Naive B cell (primary cell): ENCODE data around the gene HSPA1A. TPM values are rescaled to one million over a fixed set of nuclear protein-coding genes. Genes with fewer than 3 reads are reported as not detected.
"Not testable (repeated sequence)": the region's sequence is repeated elsewhere in the genome, so short reads cannot be mapped to it uniquely, and the experiment has no call there.

ENCODE experiments used
- ATAC-seq, 2 donors: fragments of 150-1000 bp; cut with Tn5 transposase; 2 replicates each; pipeline ENCODE4 v1.10.0; 2021; ENCODE audit warnings: low read depth in 2 of 2, mild to moderate bottlenecking in 2 of 2, moderate library complexity in 2 of 2
- DNase-seq: peaks from one replicate; pipeline ENCODE4 v3.0.0; 2022
- H3K27ac Mint-ChIP-seq, 6 donors: one replicate each; pipeline ENCODE4 v1.8.0; 2020 to 2022; ENCODE audit warnings: mild to moderate bottlenecking in 6 of 6, mixed read lengths in 6 of 6, moderate library complexity in 5 of 6, inconsistent platforms in 2 of 6
- H3K27me3 Mint-ChIP-seq, 3 donors: one replicate each; pipeline ENCODE4 v1.8.0; 2021 to 2022; ENCODE audit warnings: mixed read lengths in 3 of 3, mild to moderate bottlenecking in 1 of 3
- H3K36me3 Mint-ChIP-seq, 2 donors: one replicate each; pipeline ENCODE4 v1.8.0; 2020 to 2022; ENCODE audit warnings: mixed read lengths in 2 of 2, inconsistent platforms in 1 of 2, mild to moderate bottlenecking in 1 of 2
- H3K4me1 Mint-ChIP-seq, 3 donors: one replicate each; pipeline ENCODE4 v1.8.0; 2020 to 2022; ENCODE audit warnings: mixed read lengths in 3 of 3, inconsistent platforms in 1 of 3, mild to moderate bottlenecking in 1 of 3, moderate library complexity in 1 of 3
- H3K4me3 Mint-ChIP-seq, 8 donors: one replicate each; pipeline ENCODE4 v1.8.0; 2020 to 2022; ENCODE audit warnings: mild to moderate bottlenecking in 8 of 8, mixed read lengths in 8 of 8, moderate library complexity in 8 of 8, inconsistent platforms in 2 of 8
- H3K9me3 Mint-ChIP-seq, 7 donors: one replicate each; pipeline ENCODE4 v1.8.0; 2020 to 2022; ENCODE audit warnings: mixed read lengths in 7 of 7, mild to moderate bottlenecking in 5 of 7, inconsistent platforms in 2 of 7, moderate library complexity in 1 of 7
- polyA plus RNA-seq, 6 donors: library from polyadenylated mRNA; unstranded; fragments of 300-500 nt; fragmentation: Illumina TruSeq; gene quantifications; one replicate each; pipeline ENCODE4 v1.2.3, GENCODE V29; 2021; ENCODE audit warnings: low read depth in 6 of 6

HSPA1A gene
- polyA plus RNA-seq, 6 donors from 2014 or later = 0.23 to 12.1 (median 7.9) TPM

DNA sequence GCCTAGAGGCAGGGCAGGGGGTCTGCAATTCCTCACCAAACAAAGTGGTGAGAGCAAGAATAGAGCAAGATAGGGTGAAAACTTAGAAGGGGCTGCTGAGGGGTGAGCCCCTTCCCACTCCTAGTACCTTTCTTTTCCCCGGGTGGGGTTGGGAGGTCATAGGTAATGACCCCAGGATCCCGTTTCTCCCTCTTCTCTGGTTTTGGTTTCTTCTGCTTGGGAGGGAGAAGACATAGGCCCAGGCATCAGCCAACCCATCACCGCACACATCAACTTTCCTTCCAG, 23.3 kb upstream of the HSPA1A start:
- H3K36me3 Mint-ChIP-seq = peaks cover 9 to 15% of the 10 kb centered on the region in 2 donors
- H3K4me3 Mint-ChIP-seq = peak overlapping the region in 2 of 8 donors; percentile 5 to 84
- ATAC-seq (no peak), DNase-seq (no peak)
- peaks cover 35 to 70% (median 65%) of the 10 kb centered on the region in 3 donors for H3K4me1 Mint-ChIP-seq
- peak overlapping the region in 3 of 6 donors; percentile 33 to 85 (median 56) for H3K27ac Mint-ChIP-seq
- H3K27me3 Mint-ChIP-seq = no peaks in the 10 kb centered on the region
- H3K9me3 Mint-ChIP-seq = no peaks in the 10 kb centered on the region

DNA sequence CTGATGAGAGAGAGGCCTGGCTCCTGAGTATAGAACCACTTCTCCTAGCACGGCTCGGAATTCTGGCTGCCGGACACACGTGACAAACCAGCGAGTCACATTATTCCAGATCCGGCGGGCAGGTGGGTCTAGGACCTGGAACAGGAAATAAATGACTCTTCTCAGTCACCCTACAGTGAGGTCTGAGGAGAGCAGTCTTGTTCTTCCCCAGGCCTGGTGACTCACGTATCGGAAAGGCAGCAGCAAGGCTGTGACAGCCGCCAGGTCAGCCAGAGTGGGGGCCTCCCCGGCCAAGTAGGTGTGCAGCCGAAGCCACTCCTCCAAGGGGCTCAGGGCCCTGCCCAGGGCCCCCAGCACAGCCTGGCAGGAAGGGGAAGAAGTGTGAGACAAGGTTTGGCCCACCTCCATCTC, 22.6 kb upstream of the HSPA1A start:
- ATAC-seq (no peak), DNase-seq (no peak)
- peaks cover 41 to 74% (median 72%) of the 10 kb centered on the region in 3 donors for H3K4me1 Mint-ChIP-seq
- peak overlapping the region in 1 of 6 donors; percentile 57 for H3K27ac Mint-ChIP-seq
- H3K36me3 Mint-ChIP-seq = peaks cover 9 to 15% of the 10 kb centered on the region in 2 donors
- no peaks in the 10 kb centered on the region for H3K27me3 Mint-ChIP-seq
- H3K9me3 Mint-ChIP-seq = no peaks in the 10 kb centered on the region
- H3K4me3 Mint-ChIP-seq = peak overlapping the region in 2 of 8 donors; percentile 46 to 59

DNA sequence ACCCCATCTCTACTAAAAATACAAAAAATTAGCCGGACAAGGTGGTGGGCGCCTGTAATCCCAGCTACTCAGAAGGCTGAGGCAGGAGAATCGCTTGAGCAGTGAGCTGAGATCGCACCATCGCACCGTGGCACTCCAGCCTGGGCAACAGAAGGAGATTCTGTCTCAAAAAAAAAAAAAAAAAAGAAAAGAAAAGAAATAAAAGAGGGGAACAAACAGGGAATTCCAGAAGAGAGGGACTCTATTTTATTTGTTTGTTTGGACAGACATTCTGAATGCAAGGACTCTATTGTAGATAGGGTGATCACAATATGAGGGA, 21.5 kb upstream of the HSPA1A start:
- peaks cover 42 to 80% (median 77%) of the 10 kb centered on the region in 3 donors for H3K4me1 Mint-ChIP-seq
- H3K27ac Mint-ChIP-seq = peak overlapping the region in 5 of 6 donors; percentile 15 to 97 (median 88)
- DNase-seq, H3K9me3 Mint-ChIP-seq, H3K27me3 Mint-ChIP-seq, ATAC-seq: not testable (repeated sequence)
- H3K36me3 Mint-ChIP-seq = peaks cover 9 to 15% of the 10 kb centered on the region in 2 donors
- peak overlapping the region in 6 of 8 donors; percentile 80 to 99 (median 96) for H3K4me3 Mint-ChIP-seq

DNA sequence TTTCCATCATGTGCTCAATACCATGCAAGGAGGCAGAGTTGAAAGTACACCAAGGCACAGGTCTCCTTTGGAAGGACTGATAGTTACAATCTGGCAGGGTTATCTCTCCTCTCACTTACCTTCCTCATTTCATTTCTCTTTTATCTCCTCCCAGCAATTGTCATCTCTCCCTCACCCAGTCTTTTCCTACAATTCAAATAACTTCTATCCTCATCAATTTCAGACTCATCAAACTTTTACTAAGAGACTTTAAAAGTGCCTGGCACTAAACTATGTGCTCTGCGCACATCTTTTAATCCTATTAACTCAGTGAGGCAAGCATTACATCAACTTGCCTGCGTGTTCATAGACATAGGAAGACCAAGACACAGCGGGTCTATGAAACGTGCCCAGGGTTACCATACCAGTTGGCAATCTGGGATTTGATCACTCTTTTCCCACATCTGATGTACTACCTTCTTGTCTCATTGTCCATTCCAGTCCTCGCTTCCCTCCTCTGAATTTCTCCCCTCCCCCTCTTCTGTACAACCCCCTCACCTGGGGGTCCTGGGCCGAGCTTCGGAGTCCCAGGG, 21.0 kb upstream of the HSPA1A start:
- ATAC-seq = no peak
- Mint-ChIP-seq H3K36me3 (peaks cover 9 to 15% of the 10 kb centered on the region in 2 donors), H3K27ac (peak overlapping the region; percentile 3 to 97 (median 66)), H3K4me1 (peaks cover 40 to 75% (median 73%) of the 10 kb centered on the region in 3 donors), H3K27me3 (no peaks in the 10 kb centered on the region), H3K9me3 (no peaks in the 10 kb centered on the region), H3K4me3 (peak overlapping the region; percentile 80 to 99 (median 96))
- no peak for DNase-seq

DNA sequence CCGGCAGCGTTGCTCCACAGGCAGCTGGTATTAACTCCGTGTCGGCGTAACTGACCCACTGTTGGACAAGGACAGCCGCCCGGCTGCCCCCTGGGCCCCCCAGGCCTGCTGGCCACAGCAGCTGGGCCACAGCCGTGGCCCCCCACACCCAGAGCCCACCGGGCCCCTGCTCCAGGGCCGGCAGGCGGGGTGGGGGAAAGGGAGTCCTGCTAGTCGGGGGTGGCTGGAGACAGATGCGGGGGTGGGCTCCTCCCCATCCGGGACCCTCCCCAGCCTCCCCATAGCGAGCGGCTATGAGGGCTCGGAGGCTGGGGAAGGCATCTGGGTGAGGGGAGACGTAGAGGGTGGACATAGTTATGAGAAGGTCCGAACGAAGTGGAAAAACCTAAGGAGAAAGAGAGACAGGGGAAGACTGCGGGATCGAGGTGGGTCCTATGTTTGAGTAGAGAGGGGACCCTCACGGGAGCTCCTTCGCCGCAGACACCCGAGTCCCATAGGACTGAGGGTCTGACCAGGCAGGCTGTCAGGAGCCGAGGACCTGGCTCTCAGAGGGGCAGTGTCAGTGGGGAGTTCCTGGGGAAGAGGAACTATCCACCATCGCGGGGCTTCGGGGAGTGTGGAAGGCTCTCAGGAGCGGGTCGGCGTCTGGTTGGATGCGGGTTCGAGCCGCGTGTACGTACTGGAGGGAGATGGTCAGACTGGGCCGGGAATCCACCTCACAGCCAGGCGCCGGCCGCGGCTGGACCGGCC, 20.3 kb upstream of the HSPA1A start:
- peak overlapping the region; percentile 93 to 99 (median 96) for H3K4me3 Mint-ChIP-seq
- DNase-seq = no peak
- no peaks in the 10 kb centered on the region for H3K9me3 Mint-ChIP-seq
- ATAC-seq = peak; percentile 11 to 18
- H3K27me3 Mint-ChIP-seq = no peaks in the 10 kb centered on the region
- H3K4me1 Mint-ChIP-seq = peaks cover 37 to 69% (median 68%) of the 10 kb centered on the region in 3 donors
- H3K36me3 Mint-ChIP-seq = peaks cover 9 to 15% of the 10 kb centered on the region in 2 donors
- peak overlapping the region; percentile 97 to 99 (median 98) for H3K27ac Mint-ChIP-seq

DNA sequence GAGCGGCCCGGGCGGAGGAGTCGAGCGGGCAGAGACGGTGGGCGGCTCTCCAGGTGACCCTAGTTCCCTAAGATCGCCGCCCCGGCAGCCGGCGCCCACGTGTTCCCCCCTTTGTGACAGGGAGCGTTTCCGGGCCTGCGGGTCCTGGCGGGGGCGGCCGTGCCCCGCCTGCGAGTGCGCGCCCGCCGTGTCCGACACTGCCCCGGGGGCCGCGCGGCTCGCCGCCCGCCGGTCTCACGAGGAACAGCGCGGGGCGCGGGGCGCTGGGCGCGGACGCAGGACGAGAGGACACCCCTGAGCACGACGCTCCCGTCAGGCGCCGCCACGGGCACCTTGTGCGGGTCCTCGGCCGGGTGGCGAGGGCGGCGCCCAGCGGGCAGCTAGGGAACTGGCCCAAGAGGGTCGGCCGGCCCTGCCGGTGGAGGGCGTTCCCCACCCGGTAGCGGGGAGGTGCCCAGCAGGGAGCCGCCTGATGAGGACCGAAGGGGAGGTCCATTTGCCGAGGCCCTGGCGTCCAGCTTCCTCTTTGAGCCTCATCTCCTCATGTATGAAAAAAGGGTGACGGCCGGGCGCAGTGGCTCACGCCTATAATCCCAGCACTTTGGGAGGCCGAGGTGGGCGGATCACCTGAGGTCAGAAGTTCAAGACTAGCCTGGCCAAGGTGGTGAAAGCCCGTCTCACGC, 19.6 kb upstream of the HSPA1A start, which contains the start of gene VARS1:
VARS1 (minus strand) TSS at position 137 of the 683 bp plus-strand sequence. CDS start 535 bp downstream, outside the sequence.
- peaks cover 32 to 64% (median 62%) of the 10 kb centered on the region in 3 donors for H3K4me1 Mint-ChIP-seq

DNA sequence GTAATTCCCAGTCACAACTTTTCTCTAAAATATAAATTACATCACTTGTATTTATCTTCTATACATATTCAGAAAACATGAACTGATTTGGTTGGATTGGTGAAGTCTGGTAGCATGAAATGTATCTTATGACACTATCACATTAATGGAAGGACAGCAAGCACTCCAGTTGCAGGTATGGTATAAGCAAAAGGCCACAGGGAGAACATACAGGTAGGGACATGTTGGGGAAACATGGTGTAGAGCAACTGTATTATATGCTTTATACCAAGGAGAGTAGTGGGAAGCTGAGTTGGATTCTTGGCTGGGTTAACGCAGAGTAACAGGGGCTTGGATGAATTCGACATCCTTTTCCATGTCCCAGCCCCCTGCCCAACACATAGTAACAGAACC, 18.4 kb upstream of the HSPA1A start:
- H3K9me3 Mint-ChIP-seq = no peaks in the 10 kb centered on the region
- peak overlapping the region in 5 of 6 donors; percentile 61 to 98 (median 87) for H3K27ac Mint-ChIP-seq

More for the DNA sequence above, 19.6 kb upstream of the HSPA1A start, which contains the start of gene VARS1:
- Mint-ChIP-seq H3K36me3 (peaks cover 6 to 10% of the 10 kb centered on the region in 2 donors), H3K27ac (peak within 1 kb of the TSS; percentile 97 to 99 (median 98)), H3K27me3 (no peaks in the 10 kb centered on the region), H3K4me3 (peak within 1 kb of the TSS; percentile 93 to 99 (median 96)), H3K9me3 (no peaks in the 10 kb centered on the region)
- ATAC-seq (peak; percentile 80 to 81), DNase-seq (peak; percentile 88)

DNA sequence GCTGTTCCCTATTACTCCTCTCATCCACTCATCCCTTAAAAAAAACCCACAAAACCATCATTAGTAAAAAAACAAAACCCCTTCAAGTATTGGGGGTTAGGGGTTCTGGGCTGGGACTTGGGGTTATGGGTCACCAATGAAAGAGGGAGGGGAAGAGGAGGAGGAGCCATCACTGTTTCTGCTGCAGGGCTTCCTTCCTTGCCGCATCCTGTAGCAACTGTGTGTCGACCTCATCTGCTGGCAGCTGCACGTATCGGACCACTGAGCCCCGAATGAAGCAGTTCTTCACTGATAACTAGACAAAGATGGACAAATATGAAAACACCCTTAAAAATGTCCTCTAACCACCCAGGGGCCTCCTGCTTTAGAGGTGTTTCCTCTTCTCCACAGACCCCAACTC, 17.8 kb upstream of the HSPA1A start:
- peak; percentile 50 for DNase-seq
- ATAC-seq = peak; percentile 52 to 55
- Mint-ChIP-seq H3K27ac (peak overlapping the region; percentile 61 to 97 (median 90)), H3K9me3 (no peaks in the 10 kb centered on the region), H3K4me1 (peaks cover 24 to 53% (median 44%) of the 10 kb centered on the region in 3 donors), H3K27me3 (no peaks in the 10 kb centered on the region), H3K4me3 (peak overlapping the region; percentile 31 to 99 (median 68)), H3K36me3 (no peaks in the 10 kb centered on the region)

More for the DNA sequence above, 18.4 kb upstream of the HSPA1A start:
- no peaks in the 10 kb centered on the region for H3K27me3 Mint-ChIP-seq
- H3K4me1 Mint-ChIP-seq = peaks cover 24 to 58% (median 50%) of the 10 kb centered on the region in 3 donors
- H3K36me3 Mint-ChIP-seq = no peaks in the 10 kb centered on the region
- H3K4me3 Mint-ChIP-seq = peak overlapping the region in 7 of 8 donors; percentile 17 to 99 (median 77)
- ATAC-seq (no peak), DNase-seq (no peak)

DNA sequence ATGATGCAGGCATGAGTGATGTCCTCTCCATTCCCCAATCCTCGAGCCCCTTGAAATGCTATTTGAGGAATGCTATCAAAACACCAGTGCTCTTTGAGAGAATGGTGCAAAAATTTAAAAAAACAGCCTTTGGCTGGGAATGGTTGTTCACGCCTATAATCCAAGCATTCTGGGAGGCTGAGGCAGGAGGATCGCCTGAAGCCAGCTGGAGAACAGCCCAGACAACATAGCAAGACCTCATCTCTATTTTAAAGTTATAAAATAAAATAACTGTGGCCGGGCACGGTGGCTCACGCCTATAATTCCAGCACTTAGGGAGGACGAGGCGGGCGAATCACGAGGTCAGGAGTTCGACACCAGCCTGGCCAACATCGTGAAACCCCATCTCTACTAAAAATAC, 15.6 kb upstream of the HSPA1A start:
- no peak overlapping the region for H3K4me3 Mint-ChIP-seq
- no peaks in the 10 kb centered on the region for H3K36me3 Mint-ChIP-seq
- H3K27me3 Mint-ChIP-seq = no peaks in the 10 kb centered on the region
- H3K27ac Mint-ChIP-seq = peak overlapping the region in 1 of 6 donors; percentile 15
- no peak for ATAC-seq
- H3K9me3 Mint-ChIP-seq = no peaks in the 10 kb centered on the region
- no peak for DNase-seq
- H3K4me1 Mint-ChIP-seq = peaks cover 15 to 41% (median 32%) of the 10 kb centered on the region in 3 donors

DNA sequence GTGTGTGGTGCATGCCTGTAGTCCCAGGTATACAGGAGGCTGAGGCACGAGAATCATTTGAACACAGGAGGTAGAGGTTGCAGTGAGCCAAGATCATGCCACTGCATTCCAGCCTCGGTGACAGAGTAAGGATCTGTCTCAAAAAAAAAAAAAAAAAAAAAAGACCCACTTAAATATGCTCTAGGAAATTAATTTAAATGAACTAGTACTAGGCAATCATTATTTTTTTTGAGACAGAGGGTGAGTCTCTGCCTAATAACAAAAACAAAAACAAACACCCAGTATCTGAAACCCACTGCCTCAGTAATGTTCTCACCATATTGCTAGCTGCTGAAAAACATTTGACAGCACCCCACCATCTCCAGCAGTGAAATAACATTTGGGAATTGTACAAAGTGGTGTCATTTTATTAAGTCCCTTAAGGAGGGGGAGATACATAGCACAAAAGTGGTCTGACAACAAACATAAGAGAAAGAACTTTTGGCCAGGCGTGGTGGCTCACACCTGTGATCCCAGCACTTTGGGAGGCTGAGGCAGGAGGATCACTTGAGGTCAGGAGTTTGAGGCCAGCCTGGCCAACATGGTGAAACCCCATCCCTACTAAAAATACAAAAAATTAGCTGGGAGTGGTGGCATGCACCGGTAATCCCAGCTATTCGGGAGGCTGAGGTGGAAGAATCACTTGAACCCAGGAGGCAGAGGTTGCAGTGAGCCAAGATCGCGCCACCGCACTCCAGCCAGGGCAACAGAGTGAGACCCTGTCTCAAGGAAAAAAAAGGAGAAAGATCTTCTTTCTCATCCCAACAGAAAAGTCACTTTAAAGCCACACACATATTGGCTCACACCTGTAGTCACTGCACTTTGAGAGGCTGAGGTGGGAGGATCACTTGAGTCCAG, 14.1 kb upstream of the HSPA1A start:
- H3K4me3 Mint-ChIP-seq, ATAC-seq, DNase-seq, H3K27me3 Mint-ChIP-seq, H3K36me3 Mint-ChIP-seq, H3K9me3 Mint-ChIP-seq: not testable (repeated sequence)
- peaks cover 15 to 44% (median 32%) of the 10 kb centered on the region in 3 donors for H3K4me1 Mint-ChIP-seq
- H3K27ac Mint-ChIP-seq = peak overlapping the region in 1 of 6 donors; percentile 38

DNA sequence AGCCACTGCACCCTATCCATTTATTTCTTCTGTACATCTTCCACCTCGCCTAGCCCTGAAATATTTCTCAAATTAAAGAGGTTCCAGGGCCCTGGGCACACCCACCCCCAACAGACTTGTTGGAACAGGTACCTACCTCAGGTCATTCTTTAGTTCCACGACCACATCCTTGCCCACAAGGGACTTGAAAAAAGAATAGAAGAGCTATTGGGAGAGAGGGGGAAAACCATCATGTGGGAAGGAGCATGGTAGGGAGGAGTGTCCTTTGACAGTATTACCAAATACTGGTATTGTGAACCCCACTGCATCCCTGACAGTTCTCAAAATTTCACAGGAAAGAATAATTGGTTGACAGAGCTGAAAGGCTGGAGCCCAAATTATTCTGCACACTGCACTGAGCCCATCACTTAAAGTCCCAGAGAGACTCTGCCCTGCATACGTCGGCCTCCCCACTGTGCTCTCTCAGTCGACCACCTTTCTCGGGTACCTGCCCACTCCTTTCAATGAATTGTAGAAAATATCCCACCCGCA, 9.3 kb upstream of the HSPA1A start:
- Mint-ChIP-seq H3K4me1 (peaks cover 12 to 26% (median 22%) of the 10 kb centered on the region in 3 donors), H3K36me3 (no peaks in the 10 kb centered on the region), H3K27me3 (no peaks in the 10 kb centered on the region), H3K9me3 (no peaks in the 10 kb centered on the region), H3K27ac (peak overlapping the region; percentile 84 to 98 (median 96)), H3K4me3 (peak overlapping the region; percentile 79 to 95 (median 94))
- peak; percentile 11 to 20 for ATAC-seq
- no peak for DNase-seq

DNA sequence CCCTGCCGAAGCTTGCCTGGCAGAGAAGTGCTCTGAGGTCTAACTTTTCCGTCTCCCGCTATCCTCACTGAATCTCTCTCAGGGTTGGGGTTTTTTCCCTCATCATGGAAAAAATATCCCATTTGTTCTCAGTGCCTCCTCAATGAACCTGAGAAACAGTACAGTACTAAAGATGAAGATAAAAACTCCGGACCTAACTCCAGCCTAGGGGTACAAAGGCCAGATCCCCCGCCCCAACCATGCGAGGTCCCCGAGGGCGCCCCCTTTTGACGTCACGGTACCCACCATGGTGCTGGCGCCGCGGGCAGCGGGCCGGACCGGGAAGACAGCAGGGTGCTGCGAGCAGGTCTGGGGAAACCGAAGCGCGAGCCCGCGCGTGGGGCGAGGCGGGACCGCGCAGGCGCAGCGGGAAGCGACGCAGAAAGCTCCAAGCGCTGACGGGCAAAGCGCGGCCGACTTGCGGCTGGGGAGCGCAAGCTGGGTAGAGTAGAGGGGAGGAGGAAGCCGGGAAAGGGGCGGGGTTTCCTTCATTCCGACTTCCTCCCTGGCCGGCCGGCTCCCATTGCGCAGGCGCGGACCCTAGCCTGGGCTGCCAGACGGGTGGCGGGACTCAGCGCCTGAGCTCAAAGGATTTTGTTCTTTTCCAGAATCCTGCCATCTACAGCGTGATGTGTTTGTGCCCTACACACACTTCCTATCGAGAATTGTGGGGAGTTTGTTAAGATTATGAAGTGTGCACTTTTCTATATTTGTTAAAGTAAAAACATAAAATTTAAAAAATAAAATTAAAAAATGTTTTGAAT, 8.7 kb upstream of the HSPA1A start, which contains the start of gene LSM2:
LSM2 (minus strand) TSS at position 497 of the 803 bp plus-strand sequence; CDS start at position 288, 209 bp downstream.
- ATAC-seq (peak; percentile 95 to 96), DNase-seq (peak; percentile 97)

More for the DNA sequence above, 8.7 kb upstream of the HSPA1A start, which contains the start of gene LSM2:
- peak within 1 kb of the TSS; percentile 79 to 95 (median 94) for H3K4me3 Mint-ChIP-seq
- no peaks in the 10 kb centered on the region for H3K36me3 Mint-ChIP-seq
- no peaks in the 10 kb centered on the region for H3K9me3 Mint-ChIP-seq
- H3K27ac Mint-ChIP-seq = peak within 1 kb of the TSS; percentile 84 to 98 (median 96)
- H3K4me1 Mint-ChIP-seq = peaks cover 12 to 22% (median 22%) of the 10 kb centered on the region in 3 donors
- H3K27me3 Mint-ChIP-seq = no peaks in the 10 kb centered on the region
